GM23338 (cell line): Measurements from ENCODE around the gene SUMO4. TPM values are rescaled to one million over a fixed set of nuclear protein-coding genes. Genes with fewer than 3 reads are reported as not detected.

ENCODE experiments used
- ATAC-seq: fragments of 200-7000 bp; cut with Tn5 transposase; 3 replicates; pipeline ENCODE4 v1.9.1; 2020
- DNase-seq: peaks from one replicate; pipeline ENCODE4 v3.0.0-alpha.2; 2015; ENCODE audit warnings: low spot score
- H2AFZ ChIP-seq: fragments of 200-600 bp; sonication (generic); 2 replicates; pipeline ENCODE4 v1.8.0; 2016; ENCODE audit warnings: antibody characterized with exemption, mild to moderate bottlenecking, moderate library complexity
- H3F3A ChIP-seq: fragments of 200-600 bp; sonication (generic); replicated peaks from 2 replicates; pipeline ENCODE4 v1.8.0; 2017; ENCODE audit warnings: antibody characterized with exemption, mixed run types, low read depth
- H3K27ac ChIP-seq: fragments of 200-600 bp; sonication (generic); 2 replicates; pipeline ENCODE4 v1.6.1; 2016; ENCODE audit warnings: low read depth
- H3K27me3 ChIP-seq: fragments of 200-600 bp; sonication (generic); 2 replicates; pipeline ENCODE4 v1.8.0; 2016; ENCODE audit warnings: mild to moderate bottlenecking, mixed run types, moderate library complexity; ENCODE audit not compliant: insufficient read depth
- H3K36me3 ChIP-seq: fragments of 200-600 bp; sonication (generic); 2 replicates; pipeline ENCODE4 v1.8.0; 2016; ENCODE audit warnings: mild to moderate bottlenecking; ENCODE audit not compliant: insufficient read depth
- H3K4me1 ChIP-seq: fragments of 200-600 bp; sonication (generic); 2 replicates; pipeline ENCODE4 v1.8.0; 2016; ENCODE audit warnings: mild to moderate bottlenecking, moderate library complexity; ENCODE audit not compliant: insufficient read depth
- H3K4me2 ChIP-seq: fragments of 200-600 bp; sonication (generic); 2 replicates; pipeline ENCODE4 v1.7.1; 2017; ENCODE audit warnings: mixed run types
- H3K4me3 ChIP-seq: fragments of 200-600 bp; sonication (generic); 2 replicates; pipeline ENCODE4 v1.6.1; 2016; ENCODE audit warnings: mixed run types
- H3K79me2 ChIP-seq: fragments of 200-600 bp; sonication (generic); replicated peaks from 2 replicates; pipeline ENCODE4 v1.8.0; 2017; ENCODE audit warnings: mild to moderate bottlenecking; ENCODE audit not compliant: insufficient read depth
- H3K9me2 ChIP-seq: fragments of 200-600 bp; sonication (generic); 2 replicates; pipeline ENCODE4 v1.8.0; 2017; ENCODE audit not compliant: insufficient read depth
- H4K20me1 ChIP-seq: fragments of 200-600 bp; sonication (generic); replicated peaks from 2 replicates; pipeline ENCODE4 v1.8.0; 2017; ENCODE audit warnings: mild to moderate bottlenecking; ENCODE audit not compliant: insufficient read depth
- H3K27ac Mint-ChIP-seq: 2 replicates; pipeline ENCODE4 v1.8.0; 2020; ENCODE audit warnings: inconsistent platforms, mild to moderate bottlenecking, moderate library complexity, mixed read lengths
- H3K27me3 Mint-ChIP-seq: 3 replicates; pipeline ENCODE4 v1.8.0; 2022; ENCODE audit warnings: low read depth, mild to moderate bottlenecking, moderate library complexity, mixed read lengths, inconsistent platforms; ENCODE audit not compliant: insufficient read depth, poor library complexity
- H3K36me3 Mint-ChIP-seq: 3 replicates; pipeline ENCODE4 v1.8.0; 2021; ENCODE audit warnings: low read depth, mild to moderate bottlenecking, inconsistent platforms, moderate library complexity, mixed read lengths
- H3K4me1 Mint-ChIP-seq: 3 replicates; pipeline ENCODE4 v1.8.0; 2020; ENCODE audit warnings: mild to moderate bottlenecking, inconsistent platforms, mixed read lengths
- H3K4me3 Mint-ChIP-seq: 3 replicates; pipeline ENCODE4 v1.8.0; 2021; ENCODE audit warnings: moderate library complexity, mild to moderate bottlenecking, inconsistent platforms, mixed read lengths
- H3K9me3 Mint-ChIP-seq: 3 replicates; pipeline ENCODE4 v1.8.0; 2020; ENCODE audit warnings: moderate library complexity, mild to moderate bottlenecking, inconsistent platforms, mixed read lengths
- CREB1 ChIP-seq: fragments of 250-450 bp; sonication (Bioruptor Pico); IDR thresholded peaks from 2 replicates; pipeline ENCODE4 v1.5.0; 2020; ENCODE audit warnings: low read depth, mild to moderate bottlenecking, moderate library complexity
- CTCF ChIP-seq, 2 experiments: fragments of 200-600 bp in 1 of 2; sonication (generic) in 1 of 2; conservative IDR thresholded peaks; 2 replicates each; pipeline versions ENCODE4 v1.5.1 to v1.6.1; 2016 to 2017; ENCODE audit warnings: antibody characterized with exemption in 2 of 2, low read depth in 2 of 2, mild to moderate bottlenecking in 2 of 2, moderate library complexity in 1 of 2
- ETS1 ChIP-seq: IDR thresholded peaks from 2 replicates; pipeline ENCODE4 v1.6.1; 2016; ENCODE audit warnings: antibody characterized with exemption
- EZH2 ChIP-seq: fragments of 200-600 bp; sonication (generic); IDR thresholded peaks from one replicate; pipeline ENCODE4 v1.8.0; 2017; ENCODE audit warnings: antibody characterized with exemption, mild to moderate bottlenecking, low read depth; ENCODE audit not compliant: unreplicated experiment
- EZH2phosphoT487 ChIP-seq: fragments of 200-600 bp; sonication (generic); IDR thresholded peaks from one replicate; pipeline ENCODE4 v1.8.1; 2018; ENCODE audit warnings: antibody characterized with exemption; ENCODE audit not compliant: unreplicated experiment
- JUNB ChIP-seq: IDR thresholded peaks from one replicate; pipeline ENCODE4 v1.6.1; 2016; ENCODE audit warnings: antibody characterized with exemption; ENCODE audit not compliant: unreplicated experiment
- NANOG ChIP-seq: IDR thresholded peaks from 2 replicates; pipeline ENCODE4 v1.6.1; 2016; ENCODE audit warnings: antibody characterized with exemption, borderline replicate concordance
- POLR2AphosphoS5 ChIP-seq: IDR thresholded peaks from 2 replicates; pipeline ENCODE4 v1.6.1; 2016; ENCODE audit warnings: antibody characterized with exemption, low read depth
- REST ChIP-seq: IDR thresholded peaks from one replicate; pipeline ENCODE4 v1.6.1; 2018; ENCODE audit warnings: antibody characterized with exemption; ENCODE audit not compliant: unreplicated experiment
- STAT1 ChIP-seq: IDR thresholded peaks from one replicate; pipeline ENCODE4 v1.6.1; 2016; ENCODE audit warnings: antibody characterized with exemption; ENCODE audit not compliant: unreplicated experiment
- ZNF114 ChIP-seq: fragments of 250-450 bp; sonication (Bioruptor Pico); IDR thresholded peaks from 2 replicates; pipeline ENCODE4 v1.5.0; 2020; ENCODE audit warnings: mild to moderate bottlenecking, moderate library complexity
- ZNF331 ChIP-seq: fragments of 250-450 bp; sonication (Bioruptor Pico); IDR thresholded peaks from 2 replicates; pipeline ENCODE4 v1.5.0; 2020; ENCODE audit warnings: low read depth, mild to moderate bottlenecking, moderate library complexity
- ZNF462 ChIP-seq: fragments of 250-450 bp; sonication (Bioruptor Pico); IDR thresholded peaks from 2 replicates; pipeline ENCODE4 v1.5.0; 2020; ENCODE audit warnings: mild to moderate bottlenecking, moderate library complexity
- polyA plus RNA-seq: library from polyadenylated mRNA; unstranded; fragments of >200 nt; fragmentation: Nextera tagmentation; extraction: Ambion mirVana; gene quantifications from 2 replicates; pipeline ENCODE4 v1.2.1, GENCODE V29; 2016
- total RNA-seq: library from RNA; depleted of rRNA; stranded (reverse); fragments of >200 nt; shearing (Covaris generic); gene quantifications from 2 replicates; pipeline ENCODE4 v1.2.3, GENCODE V29; 2014

SUMO4 gene
- total and polyA plus RNA-seq, 2 experiments from 2014 or later: 1.9 to 2.1 TPM

- H3K4me1 Mint-ChIP-seq: peaks cover 11% of the 10 kb centered on the region
- no peak for ATAC-seq
Measured at GRCh38 chr6:149441740-149442139, 41.7 kb downstream of the SUMO4 start.

More at GRCh38 chr6:149441740-149442139, 41.7 kb downstream of the SUMO4 start:
- Histone ChIP-seq H3F3A (no peaks in the 10 kb centered on the region), H3K9me2 (no peaks in the 10 kb centered on the region), H3K27ac (no peak overlapping the region), H3K36me3 (no peaks in the 10 kb centered on the region), H4K20me1 (no peaks in the 10 kb centered on the region), H2AFZ (peak overlapping the region; percentile 80; the same call in 1 of the 2 replicates), H3K4me1 (no peaks in the 10 kb centered on the region), H3K4me3 (no peak overlapping the region), H3K4me2 (no peak overlapping the region), H3K79me2 (no peaks in the 10 kb centered on the region), H3K27me3 (no peaks in the 10 kb centered on the region)
- Mint-ChIP-seq H3K9me3 (no peaks in the 10 kb centered on the region), H3K27me3 (peaks cover 10% of the 10 kb centered on the region), H3K36me3 (no peaks in the 10 kb centered on the region), H3K27ac (no peak overlapping the region), H3K4me3 (no peak overlapping the region)
- DNase-seq: no peak
- no peak for TF ChIP-seq NANOG
- no peak for TF ChIP-seq CTCF (conservative IDR thresholded peaks at IDR 0.05; ENCODE audit: low read depth in 2 of 2)
- TF ChIP-seq REST: no peak
- no peak for TF ChIP-seq POLR2AphosphoS5
- no peak for TF ChIP-seq JUNB
- TF ChIP-seq ETS1: no peak
- no peak for TF ChIP-seq EZH2
- no peak for TF ChIP-seq ZNF462
- no peak for TF ChIP-seq ZNF331 (CRISPR knock-in tag)
- no peak for TF ChIP-seq CREB1 (CRISPR knock-in tag)
- no peak for TF ChIP-seq STAT1
- no peak for TF ChIP-seq ZNF114 (CRISPR knock-in tag)
- no peak for TF ChIP-seq EZH2phosphoT487
